Activated CD8-positive, alpha-beta memory T cell treated with anti-CD3 and anti-CD28 coated beads, Interleukin-2, amount 50 U/mL, for 1 hour (primary cell): ENCODE results near the gene PARP2.
"Not testable (repeated sequence)": the region's sequence is repeated elsewhere in the genome, so short reads cannot be mapped to it uniquely, and the experiment has no call there.

Experiments used
- DNase-seq: peaks from one replicate; pipeline ENCODE4 v3.0.0-alpha.2; 2020; ENCODE audit errors: extremely low read depth

PARP2 gene

GRCh38 chr14:20345366-20345765 lies 1.9 kb downstream of the PARP2 start:
- DNase-seq = no peak

- no peak for DNase-seq
Observed at GRCh38 chr14:20346713-20347112, 3.3 kb downstream of the PARP2 start.

GRCh38 chr14:20347747-20348146 lies 4.3 kb downstream of the PARP2 start:
- no peak for DNase-seq

DNA sequence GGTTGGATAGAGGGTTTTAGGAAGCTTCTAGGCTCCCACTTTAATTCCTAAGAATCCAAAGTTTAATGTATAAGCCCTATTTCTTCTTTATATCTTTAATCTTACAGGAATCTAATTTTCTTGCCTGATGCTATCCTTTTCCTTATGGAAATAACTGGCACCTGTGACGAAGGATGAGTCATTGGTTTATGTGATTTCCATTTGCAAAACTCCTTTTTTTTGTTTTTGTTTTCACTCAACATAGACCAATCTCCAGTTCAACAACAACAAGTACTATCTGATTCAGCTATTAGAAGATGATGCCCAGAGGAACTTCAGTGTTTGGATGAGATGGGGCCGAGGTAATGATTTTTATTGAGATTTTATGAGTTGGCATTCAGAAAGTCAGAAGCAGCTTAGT lies 6.8 kb downstream of the PARP2 start:
- no peak for DNase-seq

GRCh38 chr14:20350860-20351259 lies 7.4 kb downstream of the PARP2 start:
- no peak for DNase-seq

DNA sequence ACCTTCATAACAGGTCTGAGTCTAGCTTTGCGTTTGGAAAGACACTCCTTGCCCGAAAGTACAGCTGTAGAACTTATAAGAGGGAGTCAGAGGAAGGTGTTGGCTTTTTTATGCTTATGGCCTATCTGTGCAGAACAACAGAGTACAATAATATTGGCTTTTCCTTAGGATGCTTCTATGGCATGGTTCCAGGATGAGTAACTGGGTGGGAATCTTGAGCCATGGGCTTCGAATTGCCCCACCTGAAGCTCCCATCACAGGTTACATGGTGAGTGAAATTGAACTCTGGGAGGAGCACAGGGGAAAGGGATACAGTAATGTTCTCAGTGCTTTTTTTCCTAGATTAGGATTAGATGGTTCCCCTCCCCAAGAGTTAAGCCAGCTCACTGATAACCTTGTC lies 13.0 kb downstream of the PARP2 start:
- DNase-seq = no peak

- not testable (repeated sequence) for DNase-seq
Observed at GRCh38 chr14:20358474-20358873, 15.0 kb downstream of the PARP2 start.

- DNase-seq = no peak
Observed at GRCh38 chr14:20365928-20366327, 22.5 kb downstream of the PARP2 start.

DNA sequence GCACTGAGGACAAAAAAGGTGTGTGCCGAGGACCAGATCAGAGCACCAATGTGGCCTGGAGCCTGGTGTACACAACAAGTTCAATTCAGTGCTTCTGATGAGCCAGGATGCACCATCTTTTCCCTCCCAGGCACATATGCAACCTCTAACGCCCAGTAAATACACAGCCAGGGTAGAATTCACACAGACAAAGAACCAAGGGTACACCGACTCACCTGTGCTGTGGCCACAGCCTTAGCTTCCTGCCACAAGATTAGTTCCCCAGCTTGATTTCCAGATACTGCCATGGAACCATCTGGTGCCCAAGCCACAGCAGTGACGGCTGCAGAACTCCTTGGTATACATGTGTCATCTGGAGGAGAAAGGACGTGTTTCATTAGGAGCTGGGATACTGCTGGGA lies 29.4 kb downstream of the PARP2 start:
- no peak for DNase-seq

- no peak for DNase-seq
Observed at GRCh38 chr14:20375471-20375870, 32.0 kb downstream of the PARP2 start.

GRCh38 chr14:20376071-20376588 lies 32.7 kb downstream of the PARP2 start:
- DNase-seq = no peak

- no peak for DNase-seq
Observed at GRCh38 chr14:20377171-20377570, 33.7 kb downstream of the PARP2 start.

DNA sequence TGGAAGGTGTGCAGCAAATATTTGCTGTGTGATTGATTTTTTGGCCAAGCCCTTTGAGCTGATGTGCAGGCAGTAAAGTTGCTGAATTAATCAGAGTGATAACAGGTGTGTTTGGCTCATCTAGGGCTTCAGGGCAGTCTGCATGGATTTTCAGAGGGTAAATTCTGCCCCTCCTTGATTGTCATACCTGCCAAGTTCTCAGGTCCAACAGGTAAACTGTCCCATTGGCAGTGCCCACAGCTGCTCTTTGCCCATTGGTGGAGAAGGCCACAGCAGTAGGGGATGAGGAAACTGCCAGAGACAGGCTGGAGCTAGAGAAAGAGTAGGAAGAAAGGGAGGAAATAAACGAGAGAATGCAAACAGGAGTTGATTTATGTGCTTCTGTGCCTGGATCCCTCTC lies 36.3 kb downstream of the PARP2 start:
- DNase-seq = no peak

- no peak for DNase-seq
Observed at GRCh38 chr14:20380681-20381080, 37.2 kb downstream of the PARP2 start.

GRCh38 chr14:20381341-20381740 lies 37.9 kb downstream of the PARP2 start:
- no peak for DNase-seq

GRCh38 chr14:20382526-20382925 lies 39.1 kb downstream of the PARP2 start:
- no peak for DNase-seq

DNA sequence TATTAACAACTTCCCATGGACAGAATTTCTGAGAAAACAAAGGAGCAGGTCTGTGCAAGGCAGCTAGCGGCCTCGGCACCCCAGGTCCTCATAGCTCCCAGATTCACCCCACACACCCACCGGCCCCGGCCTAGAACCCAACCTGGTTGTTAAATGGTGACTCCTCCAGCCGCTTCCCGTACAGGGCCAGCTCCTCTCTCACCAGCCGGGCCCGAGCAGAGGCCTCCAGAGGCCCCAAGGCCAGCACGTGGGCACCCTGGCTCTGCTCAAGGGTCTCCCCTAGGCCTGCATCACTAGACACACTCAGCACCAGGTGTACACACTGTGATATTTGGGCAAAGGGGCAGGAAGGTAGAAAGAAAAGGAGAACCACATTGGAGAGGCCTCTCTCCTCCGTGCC lies 39.6 kb downstream of the PARP2 start:
- no peak for DNase-seq

GRCh38 chr14:20383636-20384035 lies 40.2 kb downstream of the PARP2 start:
- DNase-seq = no peak

DNA sequence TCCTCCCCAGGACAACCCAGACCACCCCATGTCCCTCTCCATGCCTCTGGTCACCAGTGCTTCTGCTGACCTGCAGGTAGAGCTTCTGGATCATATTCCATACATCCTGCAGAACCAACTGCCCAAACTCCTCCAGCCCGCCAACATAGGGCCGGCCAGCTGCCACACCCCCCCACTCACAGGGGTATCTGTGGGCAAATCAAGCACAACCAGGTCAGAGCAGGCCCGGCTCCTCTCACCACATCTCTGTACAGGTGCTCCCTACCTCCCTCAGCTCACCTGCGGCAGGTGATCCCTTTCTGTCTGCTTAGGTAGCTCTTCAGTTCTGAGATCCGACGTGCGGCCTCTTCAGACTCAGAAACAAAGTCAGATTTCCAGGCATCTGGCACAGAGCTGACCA lies 40.9 kb downstream of the PARP2 start:
- no peak for DNase-seq

GRCh38 chr14:20384886-20385285 lies 41.5 kb downstream of the PARP2 start:
- DNase-seq = no peak

GRCh38 chr14:20386276-20386855 lies 42.9 kb downstream of the PARP2 start:
- DNase-seq = no peak

GRCh38 chr14:20387576-20387975 lies 44.1 kb downstream of the PARP2 start:
- no peak for DNase-seq

GRCh38 chr14:20388159-20388558 lies 44.7 kb downstream of the PARP2 start:
- no peak for DNase-seq

DNA sequence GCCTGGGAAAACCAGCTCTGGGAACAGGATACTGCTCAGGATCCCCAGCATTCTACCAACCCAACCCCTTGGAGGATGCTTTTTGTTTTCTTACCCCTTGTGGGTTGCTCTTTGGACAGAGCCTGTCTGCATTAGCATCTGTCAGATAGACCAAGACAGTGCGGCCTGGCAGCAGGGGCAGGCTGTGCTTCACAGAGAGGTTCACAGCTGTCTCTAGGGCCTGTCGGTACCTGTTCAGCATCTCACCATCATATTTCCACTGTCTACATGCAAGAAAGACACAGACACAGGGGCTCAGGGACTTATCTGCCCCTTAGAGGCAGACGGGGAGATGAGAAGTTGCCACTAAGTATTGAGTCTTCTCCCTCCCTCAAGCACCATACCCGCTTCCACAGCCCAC lies 48.1 kb downstream of the PARP2 start:
- no peak for DNase-seq
